Measurements from ENCODE around the gene NTRK1.

Gene NTRK1

GRCh38 chr1:156839426-156840109, 21.1 kb upstream of the NTRK1 start:
- DNase-seq: no peak

DNA sequence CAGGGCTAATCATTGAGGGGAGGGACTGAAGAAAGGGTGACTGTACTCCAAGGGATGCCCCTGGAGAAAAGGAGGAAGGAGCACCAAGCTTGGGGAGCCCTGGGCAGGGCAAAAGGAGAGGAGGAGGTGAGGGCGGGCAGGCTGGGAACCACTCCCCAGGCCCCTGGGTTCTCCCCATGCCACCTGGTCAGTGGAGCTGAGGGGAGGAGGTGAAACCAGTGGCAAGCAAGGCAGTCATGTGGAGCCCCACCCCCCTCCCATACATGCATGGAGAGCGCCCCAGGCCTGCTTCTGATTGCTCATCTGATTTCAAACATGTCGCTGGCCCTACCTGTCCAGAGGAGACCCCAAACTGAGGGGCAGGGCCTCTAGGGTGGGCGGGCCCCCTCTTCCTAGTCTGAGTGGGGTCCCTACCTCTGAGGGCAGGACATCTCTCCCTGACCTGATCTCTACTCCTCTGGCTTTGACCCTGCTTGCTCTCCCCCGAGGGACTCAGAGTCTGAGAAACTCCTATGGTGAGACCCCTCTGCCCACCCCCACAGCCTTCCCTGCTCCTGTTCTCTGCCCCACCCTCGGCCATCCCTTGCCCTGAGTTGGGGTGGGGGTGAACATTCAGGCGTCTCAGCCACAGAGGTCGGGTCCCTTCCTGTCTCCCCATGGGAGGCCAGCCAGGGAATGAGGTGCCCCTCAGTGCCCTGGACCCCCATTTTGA, 20.3 kb upstream of the NTRK1 start:
- DNase-seq: no peak

- no peak for DNase-seq
Observed at GRCh38 chr1:156840898-156841279, 19.8 kb upstream of the NTRK1 start.

DNA sequence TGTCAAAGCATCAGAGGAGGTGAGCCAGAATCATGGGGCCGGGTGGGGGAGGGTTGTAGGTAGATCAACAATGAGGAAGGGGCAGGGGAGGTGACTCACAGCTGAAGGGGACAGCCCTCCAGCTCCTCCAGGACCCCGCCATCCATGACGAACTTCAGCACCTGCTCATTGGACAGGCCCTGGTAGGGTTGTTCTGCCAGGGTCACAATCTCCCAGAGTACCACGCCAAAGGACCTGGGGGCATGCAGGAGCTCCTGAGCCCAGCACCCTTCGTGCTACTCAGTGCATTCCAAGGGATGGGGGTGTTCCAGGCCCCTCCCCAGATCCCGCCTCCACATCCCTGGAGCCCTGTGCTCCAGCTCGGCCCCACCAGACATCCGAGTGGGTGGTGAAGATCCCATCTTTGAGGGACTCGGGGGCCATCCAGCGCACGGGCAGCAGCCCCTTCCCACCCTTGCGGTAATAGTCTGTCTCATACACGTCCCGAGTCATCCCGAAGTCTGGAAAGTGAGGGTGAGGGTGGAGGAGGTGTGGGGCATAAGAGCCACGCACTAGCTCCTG, 19.3 kb upstream of the NTRK1 start:
- DNase-seq: no peak

DNA sequence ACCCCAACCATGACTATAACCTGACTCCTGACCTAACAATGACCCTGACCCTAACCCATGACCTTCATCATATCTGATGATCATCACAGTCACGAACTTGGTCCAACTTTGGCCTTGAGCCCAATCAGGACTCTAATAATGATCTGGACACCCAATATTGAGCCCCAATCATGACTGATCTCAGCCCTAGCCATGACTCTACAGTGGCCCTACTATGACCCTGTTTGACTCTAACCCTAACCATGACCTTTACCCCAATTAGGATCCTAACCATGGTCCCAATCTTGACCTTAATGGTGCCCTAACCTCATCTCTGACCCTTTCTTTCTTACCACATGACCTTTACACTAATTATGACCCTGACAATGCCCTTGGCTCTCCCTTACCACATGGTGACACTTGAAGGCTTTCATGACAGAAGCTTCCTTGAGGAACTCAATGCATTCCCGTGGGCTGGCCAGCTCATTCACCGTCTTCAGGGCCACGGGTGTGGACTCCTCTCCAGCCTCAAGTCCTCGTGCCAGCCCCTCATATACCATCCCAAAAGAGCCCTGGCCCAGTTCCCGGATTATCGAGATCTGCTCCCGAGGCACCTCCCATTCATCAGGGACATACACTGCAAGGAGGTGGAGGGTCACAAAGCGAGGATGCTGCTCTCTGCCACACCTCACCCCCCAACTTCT, 17.9 kb upstream of the NTRK1 start:
- no peak for DNase-seq

GRCh38 chr1:156844102-156844501, 16.6 kb upstream of the NTRK1 start:
- DNase-seq: no peak

- no peak for DNase-seq
Observed at GRCh38 chr1:156844638-156845037, 16.0 kb upstream of the NTRK1 start.

DNA sequence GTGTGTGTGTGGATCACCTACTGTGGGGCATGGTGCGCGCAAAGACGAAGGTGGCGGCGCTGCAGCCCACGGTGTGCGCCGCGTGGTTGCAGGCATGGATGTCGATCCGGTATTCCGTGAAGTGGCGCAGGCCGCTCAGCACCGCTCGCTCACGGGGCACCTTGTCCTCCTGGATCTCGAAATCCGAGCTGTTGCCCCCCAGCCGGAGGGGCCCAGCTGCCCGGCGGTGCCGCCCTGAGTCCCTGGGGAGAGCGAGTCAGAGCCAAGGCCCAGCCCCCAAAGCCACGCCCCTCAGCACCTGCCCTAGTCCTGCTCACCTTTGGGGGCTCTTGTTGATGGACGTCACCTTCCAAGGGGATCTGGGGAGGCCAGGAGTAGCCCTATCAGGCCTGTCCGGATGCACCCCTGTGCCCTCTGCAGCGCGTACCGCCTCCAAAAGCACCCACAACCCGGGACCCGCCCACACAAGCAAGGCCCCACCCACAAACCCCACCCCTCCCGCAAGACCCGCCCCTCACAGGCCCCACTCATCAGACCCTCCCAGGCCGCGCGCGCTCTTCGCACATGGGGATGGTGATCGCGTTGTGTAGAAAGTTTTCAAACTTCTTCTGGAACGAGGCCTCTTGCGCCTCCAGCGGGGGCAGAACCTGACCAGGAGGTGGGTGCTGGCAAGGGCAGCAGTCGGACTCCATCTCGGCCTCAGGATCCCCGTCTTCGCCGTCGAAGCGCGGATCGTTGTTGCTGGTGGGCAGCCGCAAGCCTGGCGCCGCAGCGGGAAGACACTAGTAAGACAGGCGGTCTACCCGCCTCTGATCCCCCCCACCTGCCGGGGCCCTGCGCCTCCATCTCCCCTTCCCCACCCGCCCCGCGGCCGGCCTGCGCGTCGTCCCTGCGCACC, 15.4 kb upstream of the NTRK1 start:
- peak; percentile 51 for DNase-seq

DNA sequence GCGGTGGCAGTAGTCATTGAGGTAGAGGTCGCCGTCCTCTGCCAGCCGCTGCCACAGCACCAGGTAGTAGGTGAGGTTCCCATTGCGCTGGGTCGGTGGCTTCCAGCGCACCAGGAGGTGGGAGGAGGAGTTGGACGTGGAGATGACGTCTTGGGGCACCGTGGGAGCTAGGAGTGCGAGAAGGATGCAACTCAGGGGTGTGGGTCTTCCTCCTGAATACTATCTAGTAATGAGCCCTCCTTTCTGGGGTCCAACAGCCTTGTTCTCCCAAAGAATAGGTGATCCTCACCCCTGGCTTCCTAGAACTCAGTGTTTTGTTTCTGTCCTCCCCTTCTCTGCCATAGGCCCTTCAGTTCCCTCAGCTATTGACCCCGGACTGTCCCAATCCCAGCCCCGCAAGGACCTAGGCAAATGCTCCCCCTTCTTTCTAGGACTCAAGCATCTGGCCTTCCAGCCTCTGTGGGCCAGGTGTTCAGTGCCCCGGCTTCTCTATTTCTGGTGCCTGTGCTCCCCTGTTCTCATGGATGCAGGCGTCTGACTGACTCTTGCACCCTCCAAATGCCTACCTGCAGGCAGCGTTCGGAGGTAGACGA, 14.6 kb upstream of the NTRK1 start:
- DNase-seq: no peak

DNA sequence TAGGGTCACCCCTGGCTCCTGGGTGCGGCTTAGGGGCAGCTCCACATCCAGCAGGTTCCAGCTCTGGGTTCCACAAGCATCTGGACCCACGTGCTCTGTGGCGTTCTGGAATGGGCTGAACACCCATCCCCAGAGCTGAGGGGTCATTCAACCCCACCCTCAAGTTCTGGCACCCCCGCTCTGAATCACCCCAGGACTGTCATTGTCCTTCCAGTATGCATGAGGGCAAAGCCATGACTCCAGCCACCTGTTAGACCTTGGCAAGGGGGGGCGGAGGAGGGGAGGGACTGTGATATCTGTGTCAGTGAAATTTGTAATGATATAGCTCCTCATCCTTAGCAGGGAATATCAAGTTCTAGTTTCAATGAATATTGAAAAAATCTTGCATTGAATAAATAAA, 14.0 kb upstream of the NTRK1 start:
- DNase-seq: no peak

DNA sequence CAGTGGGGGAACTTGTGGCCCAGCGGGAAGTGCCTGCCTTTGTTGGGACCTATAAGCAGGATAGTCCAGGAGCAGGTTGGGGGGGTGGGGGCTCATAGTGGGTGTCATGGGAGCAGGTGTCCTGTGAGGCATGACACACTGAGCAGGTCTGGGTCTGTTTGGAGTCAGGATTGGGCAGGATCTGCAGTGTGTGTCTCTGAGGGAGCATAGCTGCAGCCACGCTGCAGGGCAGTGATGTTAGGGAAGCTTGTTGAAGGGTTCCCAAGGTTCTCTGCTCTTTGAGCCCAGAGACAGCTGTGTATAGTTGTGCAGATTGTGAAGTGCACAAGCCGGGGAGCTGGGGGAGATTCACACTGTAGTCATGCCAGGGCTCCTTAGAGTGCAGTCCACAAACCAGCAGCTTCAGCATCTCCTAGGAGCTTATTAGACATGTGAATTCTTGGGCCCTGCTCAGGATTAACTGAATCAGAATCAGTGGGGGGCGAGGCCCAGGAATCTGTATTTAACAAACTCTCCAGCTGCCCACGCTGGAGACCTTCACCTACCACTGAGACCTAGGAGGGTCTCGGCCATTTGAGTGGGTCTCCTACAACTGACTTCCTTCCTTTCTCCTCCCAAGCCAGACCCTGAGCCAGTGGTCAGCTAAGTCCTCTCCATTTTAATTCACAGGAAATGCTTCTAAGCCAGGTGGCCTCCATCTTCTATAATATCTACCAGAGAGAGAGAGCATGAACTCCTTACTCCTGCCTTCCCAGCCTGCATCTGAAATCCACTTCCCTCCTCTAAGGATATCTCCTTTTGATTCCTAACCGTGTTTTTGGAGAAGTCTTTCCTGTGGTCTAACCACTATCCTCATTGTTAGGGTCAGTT, 12.8 kb upstream of the NTRK1 start:
- DNase-seq: no peak

DNA sequence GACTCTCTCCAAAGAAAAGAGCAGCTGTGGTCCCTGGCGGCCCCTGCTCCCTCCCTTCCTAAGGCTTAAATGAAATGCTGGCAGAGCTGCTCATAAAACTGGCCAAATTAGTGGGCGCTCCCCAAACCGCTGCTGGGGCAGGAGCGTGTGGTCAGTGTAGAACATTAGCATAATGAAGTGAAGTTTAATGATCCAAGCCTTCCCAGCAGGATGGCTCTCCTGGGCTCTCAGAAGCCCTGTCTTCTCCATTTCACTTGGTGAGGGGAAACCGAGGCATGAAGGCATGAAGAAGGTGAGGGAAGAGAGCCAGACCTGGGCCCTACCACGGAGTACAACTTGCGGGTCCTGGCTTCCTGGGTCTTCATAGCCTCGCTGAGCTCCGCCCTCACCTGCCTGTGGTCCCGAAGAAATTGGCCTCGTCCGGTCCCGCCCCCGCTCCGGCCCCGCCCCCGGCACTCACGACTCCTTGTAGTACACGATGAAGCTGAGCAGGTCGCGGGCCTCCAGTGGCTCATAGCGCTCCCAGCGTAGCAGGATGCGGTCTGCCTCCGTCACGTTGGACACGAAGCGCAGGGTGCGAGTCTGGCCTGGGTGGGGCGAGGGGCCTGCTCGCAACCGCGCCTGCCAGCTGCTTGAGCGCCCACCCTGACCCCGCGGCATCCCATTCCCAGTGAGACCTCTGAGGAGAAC, 12.1 kb upstream of the NTRK1 start:
- peak; percentile 82 for DNase-seq

DNA sequence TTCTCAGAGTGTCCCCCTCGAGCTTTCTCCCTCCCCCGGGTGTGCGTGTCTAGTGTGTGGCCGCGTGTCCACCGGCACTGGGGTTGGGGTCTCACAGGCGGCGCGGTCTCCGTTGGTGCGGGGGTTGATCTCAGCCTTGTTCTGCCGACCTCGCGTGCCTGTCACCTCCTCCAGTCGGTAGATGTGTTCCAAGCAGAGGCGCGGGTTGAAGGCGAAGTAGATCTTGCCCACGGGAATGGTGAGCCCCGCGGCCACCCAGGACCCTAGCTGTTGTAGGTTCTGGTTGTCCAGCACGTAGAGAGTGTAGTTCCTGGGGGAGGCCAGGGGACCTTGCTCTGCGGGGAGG, 11.5 kb upstream of the NTRK1 start:
- no peak for DNase-seq

DNA sequence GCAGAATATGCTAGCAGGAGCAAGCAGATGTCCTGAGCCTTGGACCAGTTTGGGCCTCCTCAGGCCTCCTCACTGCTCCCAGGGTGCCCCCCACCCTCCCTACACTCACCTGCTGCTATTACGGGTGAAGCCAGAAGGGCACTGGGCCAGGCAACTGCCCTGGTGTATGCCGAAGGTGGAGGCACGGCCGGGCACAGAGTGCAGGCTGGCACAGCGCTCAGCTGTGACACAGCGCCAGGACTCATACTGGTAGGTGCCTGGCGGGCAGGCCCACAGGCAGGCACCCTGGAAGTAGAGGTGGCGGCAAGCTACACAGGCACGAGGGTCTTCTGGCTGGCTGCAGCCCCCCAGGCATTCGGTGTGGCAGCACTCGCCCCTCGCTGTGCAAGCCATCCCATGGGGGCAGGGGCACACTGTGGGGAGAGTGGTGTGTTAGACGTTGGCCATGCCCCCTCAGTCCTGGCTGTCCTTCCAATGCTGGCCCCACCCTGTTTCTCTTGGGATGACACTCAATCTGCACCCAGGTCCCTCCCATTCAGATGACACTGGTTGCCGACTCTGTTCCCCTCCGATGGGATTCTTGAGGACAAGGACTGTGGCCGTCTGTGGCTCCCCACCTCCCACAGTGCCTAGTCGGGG, 8.8 kb upstream of the NTRK1 start:
- DNase-seq: no peak

GRCh38 chr1:156852418-156852874, 8.2 kb upstream of the NTRK1 start:
- DNase-seq: no peak

DNA sequence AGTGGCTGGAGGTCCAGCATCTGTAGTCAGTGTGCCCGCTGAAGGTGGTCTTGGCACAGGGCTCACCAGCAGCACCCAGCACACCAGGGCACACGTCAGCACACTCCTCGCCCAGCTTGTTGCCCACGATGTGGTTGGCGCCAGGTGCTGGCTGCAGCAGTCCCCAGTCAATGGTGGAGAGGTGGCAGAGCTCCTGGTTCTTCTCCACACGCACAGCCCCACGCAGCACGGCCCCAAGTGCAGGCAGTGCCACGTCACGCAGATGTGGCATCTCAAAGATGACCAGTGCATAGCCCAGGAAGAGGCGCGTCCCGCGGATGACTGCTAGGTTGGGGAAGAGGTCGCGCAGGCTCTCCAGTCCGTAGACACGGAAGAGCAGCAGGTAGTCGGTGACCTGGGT, 6.9 kb upstream of the NTRK1 start:
- DNase-seq: no peak

GRCh38 chr1:156854634-156855033, 6.0 kb upstream of the NTRK1 start:
- no peak for DNase-seq

GRCh38 chr1:156856282-156856785, 4.3 kb upstream of the NTRK1 start:
- DNase-seq: no peak

- DNase-seq: no peak
Observed at GRCh38 chr1:156857532-156857931, 3.1 kb upstream of the NTRK1 start.

DNA sequence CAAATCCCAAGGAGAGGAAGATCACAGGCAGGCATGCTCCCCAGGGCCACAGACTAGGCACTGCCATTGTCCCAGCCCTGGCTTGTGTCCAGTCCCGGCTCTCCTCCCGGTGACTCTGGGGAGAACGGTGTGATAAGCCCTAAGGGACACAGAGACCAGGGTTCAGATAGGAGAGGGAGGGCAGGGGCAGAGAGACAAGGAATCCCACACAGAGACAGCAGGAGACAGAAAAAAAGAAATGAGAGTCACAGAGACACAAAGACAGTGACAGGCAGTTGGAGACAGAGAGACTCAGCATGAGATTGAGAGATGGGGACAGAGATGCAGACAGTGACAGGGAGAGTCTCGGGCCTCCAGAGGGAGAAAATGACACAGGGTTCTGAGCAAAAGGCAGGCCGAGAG, 2.1 kb upstream of the NTRK1 start:
- DNase-seq: no peak

All from CD4-positive, alpha-beta T cell treated with Interleukin-10 for 1 hour (primary cell).